Kasumi-1 (cell line): ENCODE data around the gene RAPGEF5.

ENCODE experiments used
- DNase-seq, 2 experiments: peaks; one replicate each; lab custom pipeline; 2025; lab: John Stamatoyannopoulos, UW

Gene RAPGEF5

GRCh38 chr7:22348379-22348778 lies 8.6 kb downstream of the RAPGEF5 start:
- DNase-seq = no peak

GRCh38 chr7:22346383-22347107 lies 10.4 kb downstream of the RAPGEF5 start:
- no peak for DNase-seq

GRCh38 chr7:22344655-22345054 lies 12.3 kb downstream of the RAPGEF5 start:
- DNase-seq = no peak

- no peak for DNase-seq
These were observed 13.3 kb downstream of the RAPGEF5 start for GRCh38 chr7:22343612-22344011.

GRCh38 chr7:22343071-22343470 lies 13.9 kb downstream of the RAPGEF5 start:
- DNase-seq = no peak

- no peak for DNase-seq
These were observed 17.1 kb downstream of the RAPGEF5 start for GRCh38 chr7:22339725-22340390.

- DNase-seq = no peak
These were observed 18.1 kb downstream of the RAPGEF5 start for GRCh38 chr7:22338877-22339276.

- DNase-seq = no peak
These were observed 18.5 kb downstream of the RAPGEF5 start for GRCh38 chr7:22338411-22338810.

GRCh38 chr7:22333680-22334141 lies 23.2 kb downstream of the RAPGEF5 start:
- DNase-seq = no peak

GRCh38 chr7:22332461-22332870 lies 24.5 kb downstream of the RAPGEF5 start:
- DNase-seq = no peak

GRCh38 chr7:22331704-22332103 lies 25.2 kb downstream of the RAPGEF5 start:
- no peak for DNase-seq

- no peak for DNase-seq
These were observed 26.1 kb downstream of the RAPGEF5 start for GRCh38 chr7:22330903-22331302.

GRCh38 chr7:22329816-22330524 lies 27.0 kb downstream of the RAPGEF5 start:
- DNase-seq = no peak

GRCh38 chr7:22326181-22326580 lies 30.8 kb downstream of the RAPGEF5 start:
- DNase-seq = no peak

- DNase-seq = no peak
These were observed 31.3 kb downstream of the RAPGEF5 start for GRCh38 chr7:22325671-22326070.

GRCh38 chr7:22323714-22324113 lies 33.2 kb downstream of the RAPGEF5 start:
- DNase-seq = no peak

GRCh38 chr7:22320416-22320815 lies 36.5 kb downstream of the RAPGEF5 start:
- DNase-seq = no peak

GRCh38 chr7:22319424-22320403 lies 37.2 kb downstream of the RAPGEF5 start:
- DNase-seq = no peak

GRCh38 chr7:22318376-22318775 lies 38.6 kb downstream of the RAPGEF5 start:
- no peak for DNase-seq

- no peak for DNase-seq
These were observed 39.3 kb downstream of the RAPGEF5 start for GRCh38 chr7:22317632-22318031.

GRCh38 chr7:22316914-22317313 lies 40.0 kb downstream of the RAPGEF5 start:
- DNase-seq = no peak

GRCh38 chr7:22307816-22308215 lies 49.1 kb downstream of the RAPGEF5 start:
- DNase-seq = no peak
